DND-41 (cell line): ENCODE measurements around the gene TNPO3.

Source experiments
- ATAC-seq: fragments of 200-7000 bp; cut with Tn5 transposase; 3 replicates; pipeline ENCODE4 v1.9.1; 2021; ENCODE audit warnings: low read depth; ENCODE audit not compliant: insufficient read depth
- DNase-seq: peaks from one replicate; pipeline ENCODE4 v3.0.0-alpha.2; 2020
- H2AFZ ChIP-seq: 2 replicates; pipeline ENCODE4 v1.6.0; 2012; ENCODE audit warnings: low read depth, low read length
- H3K27ac ChIP-seq: 2 replicates; pipeline ENCODE4 v1.5.1; 2012; ENCODE audit warnings: low read length, inconsistent platforms
- H3K27me3 ChIP-seq: fragments of 200-600 bp; sonication (generic); 2 replicates; pipeline ENCODE4 v1.6.0; 2012; ENCODE audit warnings: low read length, mild to moderate bottlenecking, inconsistent platforms; ENCODE audit not compliant: insufficient read depth, poor library complexity
- H3K36me3 ChIP-seq: 2 replicates; pipeline ENCODE4 v1.5.1; 2012; ENCODE audit warnings: low read length, inconsistent platforms; ENCODE audit not compliant: insufficient read depth
- H3K4me1 ChIP-seq: 2 replicates; pipeline ENCODE4 v1.5.1; 2012; ENCODE audit warnings: mild to moderate bottlenecking, low read length; ENCODE audit not compliant: insufficient read depth
- H3K4me2 ChIP-seq: 2 replicates; pipeline ENCODE4 v1.6.0; 2012; ENCODE audit warnings: mild to moderate bottlenecking, moderate library complexity, low read length, inconsistent platforms; ENCODE audit not compliant: insufficient read depth
- H3K4me3 ChIP-seq, 2 experiments: fragments of 200-600 bp in 1 of 2; shearing (Covaris generic) in 1 of 2; 2 replicates each; pipeline ENCODE4 v1.5.1; 2012 to 2016; ENCODE audit warnings: inconsistent platforms in 2 of 2, low read length in 2 of 2, mild to moderate bottlenecking in 2 of 2, low read depth in 1 of 2, moderate library complexity in 1 of 2
- H3K79me2 ChIP-seq: 2 replicates; pipeline ENCODE4 v1.6.0; 2012; ENCODE audit warnings: low read length, inconsistent platforms; ENCODE audit not compliant: insufficient read depth
- H3K9ac ChIP-seq: 2 replicates; pipeline ENCODE4 v1.6.0; 2012; ENCODE audit warnings: low read depth, mild to moderate bottlenecking, inconsistent platforms, low read length, moderate library complexity
- H3K9me3 ChIP-seq: 2 replicates; pipeline ENCODE4 v1.5.1; 2012; ENCODE audit warnings: low read length, moderate library complexity, mild to moderate bottlenecking, inconsistent platforms; ENCODE audit not compliant: insufficient read depth, severe bottlenecking
- H4K20me1 ChIP-seq: 2 replicates; pipeline ENCODE4 v1.6.0; 2012; ENCODE audit warnings: low read length; ENCODE audit not compliant: insufficient read depth
- CTCF ChIP-seq: IDR thresholded peaks from 2 replicates; pipeline ENCODE4 v1.5.1; 2012; ENCODE audit warnings: borderline replicate concordance, low read length, moderate library complexity, mild to moderate bottlenecking; ENCODE audit not compliant: poor library complexity, severe bottlenecking; ENCODE audit errors: extremely low read depth
- EZH2 ChIP-seq: IDR thresholded peaks from 3 replicates; pipeline ENCODE4 v1.6.1; 2012; ENCODE audit warnings: borderline replicate concordance, low read depth, mild to moderate bottlenecking, moderate library complexity, low read length, inconsistent platforms; ENCODE audit not compliant: severe bottlenecking

Gene TNPO3

DNA sequence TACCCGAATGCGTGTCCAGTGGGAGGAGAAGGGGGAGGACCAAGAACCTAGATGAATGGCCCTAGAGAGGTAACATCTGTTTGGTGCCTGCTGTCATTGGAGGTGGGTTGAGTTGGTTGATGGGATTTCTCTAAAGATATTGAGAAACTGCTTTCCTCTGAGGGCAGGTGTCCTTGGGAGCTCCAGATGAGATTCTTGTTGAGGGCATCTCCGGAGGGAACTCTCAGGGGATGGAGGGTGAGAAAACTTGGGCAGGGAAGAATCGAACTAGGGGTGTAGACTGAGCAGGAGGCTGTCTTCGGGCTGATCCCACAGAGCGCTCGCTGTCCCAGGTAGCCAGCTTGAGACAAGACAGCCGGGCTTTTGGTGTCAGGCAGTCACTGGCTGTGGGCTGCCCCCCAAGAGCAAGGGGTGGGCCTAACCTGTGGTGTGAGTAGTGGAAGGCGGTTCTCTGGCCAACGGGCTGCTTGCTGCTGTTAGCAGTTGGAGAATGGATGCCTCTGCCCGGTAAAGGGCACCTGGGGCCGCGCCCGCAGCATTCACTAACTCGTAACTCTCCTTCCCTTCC lies 113.5 kb downstream of the TNPO3 start:
- Histone ChIP-seq H3K27me3 (no peaks in the 10 kb centered on the region), H3K79me2 (no peaks in the 10 kb centered on the region), H3K9me3 (no peaks in the 10 kb centered on the region), H3K4me2 (no peak overlapping the region), H3K27ac (no peak overlapping the region), H3K4me3 (no peak overlapping the region), H3K9ac (no peak overlapping the region), H3K4me1 (no peaks in the 10 kb centered on the region), H3K36me3 (no peaks in the 10 kb centered on the region), H4K20me1 (no peaks in the 10 kb centered on the region), H2AFZ (no peak overlapping the region)
- no peak for ATAC-seq
- no peak for DNase-seq
- no peak for TF ChIP-seq CTCF
- no peak for TF ChIP-seq EZH2

- H3K79me2 ChIP-seq: no peaks in the 10 kb centered on the region
- H4K20me1 ChIP-seq: no peaks in the 10 kb centered on the region
- DNase-seq: no peak
- H3K9me3 ChIP-seq: no peaks in the 10 kb centered on the region
- TF ChIP-seq CTCF: no peak
- H3K36me3 ChIP-seq: no peaks in the 10 kb centered on the region
- no peak overlapping the region for H2AFZ ChIP-seq
- H3K9ac ChIP-seq: no peak overlapping the region
- no peak overlapping the region for H3K27ac ChIP-seq
- no peak overlapping the region for H3K4me3 ChIP-seq
- no peaks in the 10 kb centered on the region for H3K4me1 ChIP-seq
- no peak overlapping the region for H3K4me2 ChIP-seq
- ATAC-seq: 0 out of 3 replicates have a peak, but pooled peaks have one; percentile 36
- H3K27me3 ChIP-seq: no peaks in the 10 kb centered on the region
These were observed 114.2 kb downstream of the TNPO3 start for GRCh38 chr7:128940494-128941322.

DNA sequence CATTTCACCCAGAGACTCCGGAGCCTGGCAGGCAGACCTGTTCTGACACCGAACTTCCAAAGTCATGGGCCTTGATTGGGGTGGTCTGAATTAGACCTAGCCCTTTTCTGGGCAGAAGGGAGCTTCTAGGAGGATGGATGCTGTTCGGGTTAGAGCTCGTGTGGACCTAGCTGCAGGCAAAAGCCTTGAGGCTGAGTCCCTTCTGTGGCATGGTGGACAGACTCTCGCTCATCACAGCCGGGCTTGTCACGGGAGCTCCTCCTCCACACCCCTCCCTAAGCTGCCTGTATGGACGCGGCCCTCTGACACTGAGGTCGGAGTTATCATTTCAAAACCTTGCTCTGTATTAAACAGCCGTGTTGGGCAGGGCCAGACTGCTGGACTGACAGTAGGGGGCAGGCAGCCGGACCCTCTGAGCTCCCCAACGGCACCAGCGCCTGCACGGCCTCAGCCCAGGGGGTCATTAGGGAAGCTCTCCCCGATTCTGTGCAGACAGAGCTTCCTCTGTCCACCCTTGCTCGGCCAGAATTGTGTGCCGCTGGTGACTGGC lies 115.0 kb downstream of the TNPO3 start:
- Histone ChIP-seq H3K4me2 (no peak overlapping the region), H3K27ac (no peak overlapping the region), H3K36me3 (no peaks in the 10 kb centered on the region), H3K9me3 (no peaks in the 10 kb centered on the region), H2AFZ (no peak overlapping the region), H3K9ac (no peak overlapping the region), H4K20me1 (no peaks in the 10 kb centered on the region), H3K4me3 (no peak overlapping the region), H3K27me3 (no peaks in the 10 kb centered on the region), H3K4me1 (no peaks in the 10 kb centered on the region), H3K79me2 (no peaks in the 10 kb centered on the region)
- ATAC-seq: no peak
- TF ChIP-seq EZH2: no peak
- TF ChIP-seq CTCF: no peak
- DNase-seq: no peak
